WERI-Rb-1 (cell line): ENCODE data around the gene EMC7.
"Not testable (repeated sequence)": the region's sequence is repeated elsewhere in the genome, so short reads cannot be mapped to it uniquely, and the experiment has no call there.

Experiments used
- DNase-seq: peaks from one replicate; pipeline ENCODE4 v3.0.0-alpha.2; 2020
- H3K27ac ChIP-seq: fragments of 250-450 bp; sonication (Bioruptor Pico); 2 replicates; pipeline ENCODE4 v1.5.1; 2020; ENCODE audit warnings: mild to moderate bottlenecking, moderate library complexity
- H3K27me3 ChIP-seq: fragments of 250-450 bp; sonication (Bioruptor Pico); 2 replicates; pipeline ENCODE4 v1.5.1; 2021; ENCODE audit warnings: mild to moderate bottlenecking, low read depth, moderate library complexity; ENCODE audit not compliant: insufficient read depth, severe bottlenecking
- H3K36me3 ChIP-seq: fragments of 250-450 bp; sonication (Bioruptor Pico); 2 replicates; pipeline ENCODE4 v1.5.1; 2020; ENCODE audit warnings: mild to moderate bottlenecking, moderate library complexity
- H3K4me3 ChIP-seq: 2 replicates; pipeline ENCODE4 v1.5.1; 2011; ENCODE audit warnings: low read depth, mild to moderate bottlenecking, control low read depth, low read length
- H3K9me3 ChIP-seq: fragments of 250-450 bp; sonication (Bioruptor Pico); 2 replicates; pipeline ENCODE4 v1.5.1; 2021; ENCODE audit warnings: mild to moderate bottlenecking, moderate library complexity; ENCODE audit not compliant: severe bottlenecking
- TF ChIP-seq, protein P1 (sequence below): IDR thresholded peaks from 2 replicates; pipeline ENCODE4 v1.5.1; 2011; ENCODE audit warnings: low read depth, mild to moderate bottlenecking, control low read depth, inconsistent platforms, low read length

The EMC7 gene

DNA sequence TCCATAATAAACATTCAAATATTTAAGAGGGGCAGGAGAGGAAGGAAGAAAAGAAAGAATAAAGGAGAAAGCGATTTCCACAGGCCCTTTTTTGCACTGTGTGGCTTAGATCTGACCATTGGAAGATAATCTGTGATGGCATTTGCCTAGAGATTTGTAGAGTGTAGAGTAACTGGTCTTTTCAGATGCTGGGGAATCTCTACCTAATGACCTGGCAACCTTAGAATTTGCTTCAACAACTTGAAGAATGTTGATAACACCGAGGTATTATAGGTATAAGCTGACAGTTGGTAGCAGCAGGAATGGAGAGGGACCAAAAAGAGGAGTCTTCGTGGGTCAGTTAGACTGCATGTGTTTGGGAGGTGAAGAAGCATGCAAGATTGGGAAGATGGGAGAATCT is 41.7 kb downstream of the EMC7 start:
- TF ChIP-seq, protein P1, sequence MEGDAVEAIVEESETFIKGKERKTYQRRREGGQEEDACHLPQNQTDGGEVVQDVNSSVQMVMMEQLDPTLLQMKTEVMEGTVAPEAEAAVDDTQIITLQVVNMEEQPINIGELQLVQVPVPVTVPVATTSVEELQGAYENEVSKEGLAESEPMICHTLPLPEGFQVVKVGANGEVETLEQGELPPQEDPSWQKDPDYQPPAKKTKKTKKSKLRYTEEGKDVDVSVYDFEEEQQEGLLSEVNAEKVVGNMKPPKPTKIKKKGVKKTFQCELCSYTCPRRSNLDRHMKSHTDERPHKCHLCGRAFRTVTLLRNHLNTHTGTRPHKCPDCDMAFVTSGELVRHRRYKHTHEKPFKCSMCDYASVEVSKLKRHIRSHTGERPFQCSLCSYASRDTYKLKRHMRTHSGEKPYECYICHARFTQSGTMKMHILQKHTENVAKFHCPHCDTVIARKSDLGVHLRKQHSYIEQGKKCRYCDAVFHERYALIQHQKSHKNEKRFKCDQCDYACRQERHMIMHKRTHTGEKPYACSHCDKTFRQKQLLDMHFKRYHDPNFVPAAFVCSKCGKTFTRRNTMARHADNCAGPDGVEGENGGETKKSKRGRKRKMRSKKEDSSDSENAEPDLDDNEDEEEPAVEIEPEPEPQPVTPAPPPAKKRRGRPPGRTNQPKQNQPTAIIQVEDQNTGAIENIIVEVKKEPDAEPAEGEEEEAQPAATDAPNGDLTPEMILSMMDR, result no peak
- Histone ChIP-seq H3K4me3 (no peak overlapping the region), H3K9me3 (no peaks in the 10 kb centered on the region), H3K27me3 (no peaks in the 10 kb centered on the region), H3K36me3 (no peaks in the 10 kb centered on the region), H3K27ac (no peak overlapping the region)
- DNase-seq, result no peak

DNA sequence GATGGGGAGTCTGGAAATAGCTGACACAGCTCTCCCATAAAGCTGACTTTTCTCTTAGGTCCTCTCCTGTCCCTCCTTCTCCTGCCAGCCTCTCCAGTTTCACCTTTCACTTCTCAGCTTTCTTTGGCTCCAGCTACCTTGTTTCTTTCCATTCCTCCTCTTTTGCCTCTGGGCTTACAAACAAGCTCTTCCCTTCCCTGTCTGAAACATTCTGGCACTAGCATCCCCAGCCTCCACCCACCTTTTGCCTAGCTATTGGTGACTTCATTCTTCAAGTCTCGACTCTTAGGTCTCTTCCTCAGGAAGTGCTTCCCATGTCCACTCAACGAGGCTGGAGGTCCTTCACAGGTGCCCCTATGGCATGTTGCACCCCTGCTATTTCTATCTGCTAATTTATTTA is 42.2 kb downstream of the EMC7 start:
- no peaks in the 10 kb centered on the region for H3K9me3 ChIP-seq
- no peak for DNase-seq
- TF ChIP-seq, protein P1, result no peak
- no peaks in the 10 kb centered on the region for H3K27me3 ChIP-seq
- H3K4me3 ChIP-seq, result no peak overlapping the region
- no peaks in the 10 kb centered on the region for H3K36me3 ChIP-seq
- H3K27ac ChIP-seq, result no peak overlapping the region

DNA sequence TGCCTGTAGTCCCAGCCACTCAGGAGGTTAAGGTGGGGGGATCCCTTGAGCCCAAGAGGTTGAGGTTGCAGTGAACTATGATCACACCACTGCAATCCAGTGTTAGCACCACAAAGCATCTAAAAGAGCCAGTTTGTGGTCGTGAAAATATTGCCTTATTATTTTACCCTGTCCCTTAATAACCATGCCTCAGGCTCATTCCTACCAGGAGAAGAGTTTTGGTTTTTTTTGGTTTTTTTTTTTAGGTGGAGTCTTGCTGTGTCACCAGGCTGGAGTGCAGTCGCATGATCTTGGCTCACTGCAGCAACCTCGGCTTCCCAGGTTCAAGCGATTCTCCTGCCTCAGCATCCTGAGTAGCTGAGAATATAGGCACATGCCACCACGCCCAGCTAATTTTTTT is 44.8 kb downstream of the EMC7 start:
- H3K27me3 ChIP-seq, result no peaks in the 10 kb centered on the region
- TF ChIP-seq, protein P1, result no peak
- H3K9me3 ChIP-seq, result no peaks in the 10 kb centered on the region
- DNase-seq, result no peak
- no peak overlapping the region for H3K4me3 ChIP-seq
- no peaks in the 10 kb centered on the region for H3K36me3 ChIP-seq
- no peak overlapping the region for H3K27ac ChIP-seq

DNA sequence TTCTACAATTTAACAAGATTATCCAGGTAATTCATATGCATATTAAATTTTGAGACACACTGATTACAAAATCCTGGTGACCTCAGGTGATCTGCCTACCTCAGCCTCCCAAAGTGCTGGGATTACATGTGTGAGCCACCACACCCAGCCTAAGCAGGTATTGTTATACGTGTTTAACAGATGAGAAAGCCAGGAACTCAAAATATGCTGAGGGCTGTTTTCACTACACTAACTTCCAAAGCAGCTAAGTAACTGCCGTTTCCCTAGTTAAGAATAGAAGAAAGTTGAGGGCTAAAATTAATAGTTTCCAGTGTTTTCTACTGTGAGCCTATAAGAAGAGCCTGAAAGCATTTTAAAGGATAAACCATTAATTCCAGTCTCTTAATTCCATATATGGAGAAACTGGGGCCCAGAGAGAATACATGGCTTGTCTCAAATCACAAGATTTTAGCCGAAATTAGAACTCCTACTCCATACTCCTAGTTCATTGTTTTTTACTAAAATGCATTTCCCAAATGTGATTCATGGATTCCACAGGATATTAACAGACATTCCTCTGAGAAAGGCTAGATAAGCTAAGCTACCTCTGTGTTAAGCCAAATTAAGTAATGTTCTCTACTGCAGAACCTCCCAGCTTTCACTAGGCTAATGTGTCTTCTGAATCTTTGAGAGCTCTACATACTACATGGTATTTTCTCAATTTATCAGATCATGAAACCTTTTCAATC is 45.6 kb downstream of the EMC7 start:
- H3K36me3 ChIP-seq, result no peaks in the 10 kb centered on the region
- TF ChIP-seq, protein P1, result no peak
- H3K27ac ChIP-seq, result no peak overlapping the region
- peaks cover under 1% of the 10 kb centered on the region for H3K9me3 ChIP-seq
- no peaks in the 10 kb centered on the region for H3K27me3 ChIP-seq
- no peak for DNase-seq
- no peak overlapping the region for H3K4me3 ChIP-seq

DNA sequence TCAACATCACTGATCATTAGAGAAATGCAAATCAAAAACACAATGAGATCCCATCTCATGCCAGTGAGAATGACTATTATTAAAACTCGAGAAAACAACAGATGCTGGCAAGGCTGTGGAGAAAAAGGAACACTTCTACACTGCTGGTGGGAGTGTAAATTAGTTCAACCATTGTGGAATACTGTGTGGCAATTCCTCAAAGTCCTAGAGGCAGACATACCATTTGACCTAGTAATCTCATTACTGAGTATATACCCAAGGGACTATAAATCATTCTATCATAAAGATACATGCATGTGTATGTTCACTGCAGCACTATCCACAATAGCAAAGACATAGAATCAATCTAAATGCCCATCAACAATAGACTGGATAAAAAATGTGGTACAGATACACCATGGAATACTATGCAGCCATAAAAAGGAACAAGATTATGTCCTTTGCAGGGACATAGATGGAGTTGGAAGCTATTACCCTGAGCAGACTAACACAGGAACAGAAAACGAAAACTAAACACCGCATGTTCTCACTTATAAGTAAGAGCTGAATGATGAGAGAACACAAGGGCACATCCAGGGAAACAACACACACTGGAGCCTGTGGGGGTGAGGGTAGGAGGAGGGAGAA is 47.5 kb downstream of the EMC7 start:
- H3K27me3 ChIP-seq, result no peaks in the 10 kb centered on the region
- no peak overlapping the region for H3K27ac ChIP-seq
- DNase-seq, result no peak
- H3K9me3 ChIP-seq, result peaks cover 3% of the 10 kb centered on the region
- no peak overlapping the region for H3K4me3 ChIP-seq
- H3K36me3 ChIP-seq, result no peaks in the 10 kb centered on the region
- TF ChIP-seq, protein P1, result no peak

DNA sequence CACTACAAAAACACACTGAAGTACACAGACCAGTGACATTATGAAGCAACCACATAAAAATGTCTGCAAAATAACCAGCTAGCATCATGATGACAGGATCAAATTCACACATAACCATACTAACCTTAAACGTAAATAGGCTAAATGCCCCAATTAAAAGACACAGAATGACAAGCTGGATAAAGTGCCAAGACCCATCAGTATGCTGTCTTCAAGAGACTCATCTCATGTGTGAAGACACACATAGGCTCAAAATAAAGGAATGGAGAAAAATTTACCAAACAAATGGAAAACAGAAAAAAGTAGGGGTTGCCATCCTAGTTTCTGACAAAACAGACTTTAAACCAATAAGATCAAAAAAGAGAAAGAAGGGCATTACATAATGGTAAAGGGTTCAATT is 51.3 kb downstream of the EMC7 start:
- not testable (repeated sequence) for H3K9me3 ChIP-seq, H3K27me3 ChIP-seq, H3K4me3 ChIP-seq, H3K36me3 ChIP-seq, DNase-seq, H3K27ac ChIP-seq
